HG03460 (cell line): ENCODE data around the gene FDX2.
"Not testable (repeated sequence)": the region's sequence is repeated elsewhere in the genome, so short reads cannot be mapped to it uniquely, and the experiment has no call there.

Experiments used
- ATAC-seq: cut with Tn5 transposase; IDR thresholded peaks from one replicate; pipeline ENCODE4 v1.9.1; 2021; ENCODE audit not compliant: unreplicated experiment

Gene FDX2

GRCh38 chr19:10284065-10284959 lies 31.5 kb downstream of the FDX2 start:
- no peak for ATAC-seq

- ATAC-seq = no peak
Observed at GRCh38 chr19:10283301-10284064, 32.3 kb downstream of the FDX2 start.

GRCh38 chr19:10282043-10282442 lies 33.8 kb downstream of the FDX2 start:
- ATAC-seq = not testable (repeated sequence)

GRCh38 chr19:10279737-10280442 lies 35.9 kb downstream of the FDX2 start:
- no peak for ATAC-seq

- ATAC-seq = no peak
Observed at GRCh38 chr19:10278935-10279334, 36.9 kb downstream of the FDX2 start.

GRCh38 chr19:10277795-10278589 lies 37.8 kb downstream of the FDX2 start:
- no peak for ATAC-seq

- no peak for ATAC-seq
Observed at GRCh38 chr19:10274589-10274988, 41.2 kb downstream of the FDX2 start.

GRCh38 chr19:10271543-10272086 lies 44.2 kb downstream of the FDX2 start:
- peak; percentile 13 for ATAC-seq

- peak; percentile 43 for ATAC-seq
Observed at GRCh38 chr19:10270616-10271394, 45.0 kb downstream of the FDX2 start, which contains the start of gene ICAM1. Gene ICAM1, plus strand, starts transcription at chr19:10271120. Its CDS starts 40 bp downstream, at chr19:10271160.

- ATAC-seq = peak; percentile 38
Observed at GRCh38 chr19:10270180-10270615, 45.6 kb downstream of the FDX2 start.

GRCh38 chr19:10269333-10270179 lies 46.3 kb downstream of the FDX2 start:
- peak; percentile 22 for ATAC-seq

GRCh38 chr19:10268071-10268470 lies 47.7 kb downstream of the FDX2 start:
- no peak for ATAC-seq

- no peak for ATAC-seq
Observed at GRCh38 chr19:10266706-10267105, 49.1 kb downstream of the FDX2 start.

GRCh38 chr19:10262771-10263170 lies 53.0 kb downstream of the FDX2 start:
- ATAC-seq = no peak

GRCh38 chr19:10260141-10260584 lies 55.7 kb downstream of the FDX2 start:
- ATAC-seq = no peak
